Measurements from ENCODE around the gene CACNB4. TPM values are rescaled to one million over a fixed set of nuclear protein-coding genes. Genes with fewer than 3 reads are reported as not detected.

The CACNB4 gene
- polyA plus RNA-seq, 1 of the 3 experiments (the other 2 are of a cell fraction) = 0.18 TPM

DNA sequence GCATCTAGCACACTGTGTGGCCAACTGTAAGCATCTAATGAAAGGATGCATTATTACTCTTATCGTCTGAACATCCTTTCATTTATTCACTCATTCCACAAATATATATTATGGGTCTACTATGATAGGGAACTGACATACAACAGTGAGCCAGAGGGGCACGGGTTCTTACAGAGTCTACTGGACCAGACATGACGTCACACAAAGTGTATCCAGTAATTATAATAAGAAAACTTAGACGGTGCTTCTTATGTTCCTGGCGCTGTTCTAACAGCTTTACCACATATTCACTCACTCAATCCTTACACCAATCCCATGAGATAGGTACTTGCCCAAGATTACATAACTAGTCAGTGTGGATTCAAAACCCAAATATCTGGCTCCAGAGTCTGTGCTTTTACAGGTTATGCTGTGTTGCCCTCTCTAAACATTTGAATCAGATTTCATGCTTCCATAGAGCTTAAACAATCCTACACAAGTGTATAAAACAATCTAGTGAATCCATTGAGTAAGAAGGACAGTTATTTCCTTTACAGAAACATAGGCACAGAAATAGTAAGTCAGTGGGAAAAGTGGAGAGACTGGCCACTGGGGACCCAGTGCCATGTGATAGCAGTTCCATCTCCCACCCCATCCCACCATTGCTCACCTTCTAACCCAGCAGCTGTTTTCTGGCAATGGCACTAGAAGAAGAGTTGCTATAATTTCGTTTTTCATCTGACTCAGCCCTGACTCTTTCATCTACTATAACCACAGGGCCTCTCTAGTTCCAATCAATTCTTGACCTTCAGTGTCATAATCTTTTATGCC, 246.4 kb downstream of the CACNB4 start:
- no peak overlapping the region for H3K27ac ChIP-seq (ENCODE audit: low read depth in 2 of 2, low read length in 1 of 2)
- no peaks in the 10 kb centered on the region for H3F3A ChIP-seq (replicated peaks; ENCODE audit: insufficient read depth)
- POLR2A ChIA-PET = no interaction called here
- H3K9me2 ChIP-seq = no peaks in the 10 kb centered on the region
- H3K9ac ChIP-seq = no peak overlapping the region
- CTCF ChIA-PET = interaction anchor here (1.4 kb wide), 1 partner anchor 15 kb away, joined by 4 read pairs; no protein-coding TSS in a partner anchor
- H3K4me3 ChIP-seq (ENCODE audit: low read depth in 2 of 2, low read length in 1 of 2) = no peak overlapping the region
- no peaks in the 10 kb centered on the region for H3K27me3 ChIP-seq (ENCODE audit: insufficient read depth)
- H3K36me3 ChIP-seq (replicated peaks in 1 of 2; ENCODE audit: control insufficient read depth in 1 of 2, insufficient read depth in 2 of 2, low read length in 1 of 2) = no peaks in the 10 kb centered on the region
- no peak for DNase-seq
- no peak for TF ChIP-seq EZH2phosphoT487 (IDR thresholded peaks at IDR 0.05; ENCODE audit: borderline replicate concordance, low read depth)
- TF ChIP-seq SIN3A (IDR thresholded peaks at IDR 0.05; ENCODE audit: borderline replicate concordance, low read depth, low read length) = no peak
- TF ChIP-seq, protein P1, sequence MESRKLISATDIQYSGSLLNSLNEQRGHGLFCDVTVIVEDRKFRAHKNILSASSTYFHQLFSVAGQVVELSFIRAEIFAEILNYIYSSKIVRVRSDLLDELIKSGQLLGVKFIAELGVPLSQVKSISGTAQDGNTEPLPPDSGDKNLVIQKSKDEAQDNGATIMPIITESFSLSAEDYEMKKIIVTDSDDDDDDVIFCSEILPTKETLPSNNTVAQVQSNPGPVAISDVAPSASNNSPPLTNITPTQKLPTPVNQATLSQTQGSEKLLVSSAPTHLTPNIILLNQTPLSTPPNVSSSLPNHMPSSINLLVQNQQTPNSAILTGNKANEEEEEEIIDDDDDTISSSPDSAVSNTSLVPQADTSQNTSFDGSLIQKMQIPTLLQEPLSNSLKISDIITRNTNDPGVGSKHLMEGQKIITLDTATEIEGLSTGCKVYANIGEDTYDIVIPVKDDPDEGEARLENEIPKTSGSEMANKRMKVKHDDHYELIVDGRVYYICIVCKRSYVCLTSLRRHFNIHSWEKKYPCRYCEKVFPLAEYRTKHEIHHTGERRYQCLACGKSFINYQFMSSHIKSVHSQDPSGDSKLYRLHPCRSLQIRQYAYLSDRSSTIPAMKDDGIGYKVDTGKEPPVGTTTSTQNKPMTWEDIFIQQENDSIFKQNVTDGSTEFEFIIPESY (IDR thresholded peaks at IDR 0.05; ENCODE audit: borderline replicate concordance, low read depth) = no peak
- no peak for TF ChIP-seq NRF1 (IDR thresholded peaks at IDR 0.05; ENCODE audit: low read depth, low read length)
- TF ChIP-seq, protein P2, sequence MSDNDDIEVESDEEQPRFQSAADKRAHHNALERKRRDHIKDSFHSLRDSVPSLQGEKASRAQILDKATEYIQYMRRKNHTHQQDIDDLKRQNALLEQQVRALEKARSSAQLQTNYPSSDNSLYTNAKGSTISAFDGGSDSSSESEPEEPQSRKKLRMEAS (IDR thresholded peaks at IDR 0.05; ENCODE audit: low read depth) = no peak
- TF ChIP-seq, protein P3, sequence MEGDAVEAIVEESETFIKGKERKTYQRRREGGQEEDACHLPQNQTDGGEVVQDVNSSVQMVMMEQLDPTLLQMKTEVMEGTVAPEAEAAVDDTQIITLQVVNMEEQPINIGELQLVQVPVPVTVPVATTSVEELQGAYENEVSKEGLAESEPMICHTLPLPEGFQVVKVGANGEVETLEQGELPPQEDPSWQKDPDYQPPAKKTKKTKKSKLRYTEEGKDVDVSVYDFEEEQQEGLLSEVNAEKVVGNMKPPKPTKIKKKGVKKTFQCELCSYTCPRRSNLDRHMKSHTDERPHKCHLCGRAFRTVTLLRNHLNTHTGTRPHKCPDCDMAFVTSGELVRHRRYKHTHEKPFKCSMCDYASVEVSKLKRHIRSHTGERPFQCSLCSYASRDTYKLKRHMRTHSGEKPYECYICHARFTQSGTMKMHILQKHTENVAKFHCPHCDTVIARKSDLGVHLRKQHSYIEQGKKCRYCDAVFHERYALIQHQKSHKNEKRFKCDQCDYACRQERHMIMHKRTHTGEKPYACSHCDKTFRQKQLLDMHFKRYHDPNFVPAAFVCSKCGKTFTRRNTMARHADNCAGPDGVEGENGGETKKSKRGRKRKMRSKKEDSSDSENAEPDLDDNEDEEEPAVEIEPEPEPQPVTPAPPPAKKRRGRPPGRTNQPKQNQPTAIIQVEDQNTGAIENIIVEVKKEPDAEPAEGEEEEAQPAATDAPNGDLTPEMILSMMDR (IDR thresholded peaks at IDR 0.05) = no peak
- no peak for TF ChIP-seq MXI1 (IDR thresholded peaks at IDR 0.05; ENCODE audit: low read depth, low read length)
- no peak for TF ChIP-seq FOXJ3 (CRISPR knock-in tag; IDR thresholded peaks at IDR 0.05)
- TF ChIP-seq, protein P4, sequence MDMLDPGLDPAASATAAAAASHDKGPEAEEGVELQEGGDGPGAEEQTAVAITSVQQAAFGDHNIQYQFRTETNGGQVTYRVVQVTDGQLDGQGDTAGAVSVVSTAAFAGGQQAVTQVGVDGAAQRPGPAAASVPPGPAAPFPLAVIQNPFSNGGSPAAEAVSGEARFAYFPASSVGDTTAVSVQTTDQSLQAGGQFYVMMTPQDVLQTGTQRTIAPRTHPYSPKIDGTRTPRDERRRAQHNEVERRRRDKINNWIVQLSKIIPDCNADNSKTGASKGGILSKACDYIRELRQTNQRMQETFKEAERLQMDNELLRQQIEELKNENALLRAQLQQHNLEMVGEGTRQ (IDR thresholded peaks at IDR 0.05; ENCODE audit: borderline replicate concordance, low read depth, low read length) = no peak
- no peak for TF ChIP-seq GABPA (IDR thresholded peaks at IDR 0.05; ENCODE audit: low read depth)
- no peak for TF ChIP-seq NFIC (IDR thresholded peaks at IDR 0.05; ENCODE audit: borderline replicate concordance)
- no peak for TF ChIP-seq YY1 (IDR thresholded peaks at IDR 0.05; ENCODE audit: low read depth)
- TF ChIP-seq, protein P5, sequence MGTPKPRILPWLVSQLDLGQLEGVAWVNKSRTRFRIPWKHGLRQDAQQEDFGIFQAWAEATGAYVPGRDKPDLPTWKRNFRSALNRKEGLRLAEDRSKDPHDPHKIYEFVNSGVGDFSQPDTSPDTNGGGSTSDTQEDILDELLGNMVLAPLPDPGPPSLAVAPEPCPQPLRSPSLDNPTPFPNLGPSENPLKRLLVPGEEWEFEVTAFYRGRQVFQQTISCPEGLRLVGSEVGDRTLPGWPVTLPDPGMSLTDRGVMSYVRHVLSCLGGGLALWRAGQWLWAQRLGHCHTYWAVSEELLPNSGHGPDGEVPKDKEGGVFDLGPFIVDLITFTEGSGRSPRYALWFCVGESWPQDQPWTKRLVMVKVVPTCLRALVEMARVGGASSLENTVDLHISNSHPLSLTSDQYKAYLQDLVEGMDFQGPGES (IDR thresholded peaks at IDR 0.05; ENCODE audit: low read depth, low read length) = no peak
- no peak for TF ChIP-seq SMC3 (IDR thresholded peaks at IDR 0.05; ENCODE audit: low read depth, low read length)
- no peak for TF ChIP-seq GATA2 (CRISPR knock-in tag; IDR thresholded peaks at IDR 0.05)
- TF ChIP-seq CHD2 (IDR thresholded peaks at IDR 0.05; ENCODE audit: low read length, partially characterized antibody) = no peak
- TF ChIP-seq, protein P6, sequence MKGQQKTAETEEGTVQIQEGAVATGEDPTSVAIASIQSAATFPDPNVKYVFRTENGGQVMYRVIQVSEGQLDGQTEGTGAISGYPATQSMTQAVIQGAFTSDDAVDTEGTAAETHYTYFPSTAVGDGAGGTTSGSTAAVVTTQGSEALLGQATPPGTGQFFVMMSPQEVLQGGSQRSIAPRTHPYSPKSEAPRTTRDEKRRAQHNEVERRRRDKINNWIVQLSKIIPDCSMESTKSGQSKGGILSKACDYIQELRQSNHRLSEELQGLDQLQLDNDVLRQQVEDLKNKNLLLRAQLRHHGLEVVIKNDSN (IDR thresholded peaks at IDR 0.05; ENCODE audit: borderline replicate concordance, low read depth) = no peak
- WGBS (ENCODE audit: low lambda C conversion rate) = 69% methylated on average over 6 of the region's 6 CpGs
- H3K9me3 ChIP-seq = no peaks in the 10 kb centered on the region
- H2AFZ ChIP-seq (ENCODE audit: low read depth) = no peak overlapping the region
- peaks cover 0 to 3% of the 10 kb centered on the region in 2 experiments; a peak in 2 of 4 replicates for H3K4me1 ChIP-seq (ENCODE audit: control insufficient read depth in 1 of 2, insufficient read depth in 2 of 2, low read depth in 1 of 2, low read length in 1 of 2)
- no peak overlapping the region for H3K4me2 ChIP-seq
- H3K79me2 ChIP-seq (ENCODE audit: insufficient read depth) = no peaks in the 10 kb centered on the region
- H4K20me1 ChIP-seq (ENCODE audit: insufficient read depth) = no peaks in the 10 kb centered on the region

Measured in SK-N-SH (cell line).